SK-N-SH treated with all-trans-retinoic acid at 6 μM for 48 hours (cell line): Measurements from ENCODE around the gene GNMT.

Experiments
- ATAC-seq: fragments of 200-7000 bp; cut with Tn5 transposase; 3 replicates; pipeline ENCODE4 v1.9.1; 2020; ENCODE audit warnings: mild to moderate bottlenecking, moderate library complexity
- BACH2 ChIP-seq: fragments of 250-450 bp; sonication (Bioruptor Pico); IDR thresholded peaks from 2 replicates; pipeline ENCODE4 v1.9.0; 2021; ENCODE audit warnings: mild to moderate bottlenecking, borderline replicate concordance
- CSDC2 ChIP-seq: fragments of 250-450 bp; sonication (Bioruptor Pico); IDR thresholded peaks from 2 replicates; pipeline ENCODE4 v1.5.0; 2020; ENCODE audit warnings: mild to moderate bottlenecking, moderate library complexity
- ESRRG ChIP-seq: fragments of 250-450 bp; sonication (Bioruptor Pico); IDR thresholded peaks from 2 replicates; pipeline ENCODE4 v1.6.1; 2021; ENCODE audit warnings: mild to moderate bottlenecking
- GLIS3 ChIP-seq: fragments of 250-450 bp; sonication (Bioruptor Pico); IDR thresholded peaks from 2 replicates; pipeline ENCODE4 v1.5.0; 2020; ENCODE audit warnings: mild to moderate bottlenecking, moderate library complexity
- OSR1 ChIP-seq: fragments of 250-450 bp; sonication (Bioruptor Pico); IDR thresholded peaks from 2 replicates; pipeline ENCODE4 v1.8.0; 2022; ENCODE audit warnings: moderate library complexity, mild to moderate bottlenecking, inconsistent platforms
- PPARA ChIP-seq: fragments of 250-450 bp; sonication (Bioruptor Pico); IDR thresholded peaks from 2 replicates; pipeline ENCODE4 v1.5.0; 2020; ENCODE audit warnings: mild to moderate bottlenecking, borderline replicate concordance
- RARB ChIP-seq: fragments of 250-450 bp; sonication (Bioruptor Pico); IDR thresholded peaks from 2 replicates; pipeline ENCODE4 v1.8.0; 2021; ENCODE audit warnings: mild to moderate bottlenecking, moderate library complexity
- SNAI2 ChIP-seq: fragments of 250-450 bp; sonication (Bioruptor Pico); IDR thresholded peaks from 2 replicates; pipeline ENCODE4 v1.5.0; 2020; ENCODE audit warnings: mild to moderate bottlenecking, moderate library complexity
- TOX ChIP-seq: fragments of 250-450 bp; sonication (Bioruptor Pico); IDR thresholded peaks from 2 replicates; pipeline ENCODE4 v1.8.0; 2021; ENCODE audit warnings: mild to moderate bottlenecking, moderate library complexity, borderline replicate concordance
- ZC3H10 ChIP-seq: fragments of 250-450 bp; sonication (Bioruptor Pico); IDR thresholded peaks from 2 replicates; pipeline ENCODE4 v1.5.1; 2021; ENCODE audit warnings: mild to moderate bottlenecking, moderate library complexity
- ZFP3 ChIP-seq: fragments of 250-450 bp; sonication (Bioruptor Pico); IDR thresholded peaks from 2 replicates; pipeline ENCODE4 v1.5.0; 2020; ENCODE audit warnings: mild to moderate bottlenecking, moderate library complexity
- ZFP30 ChIP-seq: fragments of 450-650 bp; formaldehyde crosslinking; IDR thresholded peaks from 2 replicates; pipeline ENCODE4 v1.5.0; 2022; ENCODE audit warnings: mild to moderate bottlenecking, moderate library complexity
- ZNF565 ChIP-seq: fragments of 450-650 bp; formaldehyde crosslinking; conservative IDR thresholded peaks from 2 replicates; pipeline ENCODE4 v1.5.0; 2020; ENCODE audit warnings: low read depth, mild to moderate bottlenecking, moderate library complexity
- ZNF70 ChIP-seq: fragments of 450-650 bp; formaldehyde crosslinking; IDR thresholded peaks from 2 replicates; pipeline ENCODE4 v1.5.0; 2020; ENCODE audit warnings: mild to moderate bottlenecking, moderate library complexity
- ZNF8 ChIP-seq: fragments of 450-650 bp; formaldehyde crosslinking; IDR thresholded peaks from 2 replicates; pipeline ENCODE4 v1.5.0; 2020; ENCODE audit warnings: mild to moderate bottlenecking, moderate library complexity
- TF ChIP-seq, protein P1 (sequence below): fragments of 250-450 bp; sonication (Bioruptor Pico); IDR thresholded peaks from 2 replicates; pipeline ENCODE4 v1.8.0; 2020; ENCODE audit warnings: mild to moderate bottlenecking, moderate library complexity, borderline replicate concordance
- TF ChIP-seq, protein P2 (sequence below): fragments of 250-450 bp; sonication (Bioruptor Pico); IDR thresholded peaks from 2 replicates; pipeline ENCODE4 v1.8.0; 2021; ENCODE audit warnings: low read depth, mild to moderate bottlenecking, moderate library complexity, borderline replicate concordance
- TF ChIP-seq, protein P3 (sequence below): fragments of 250-450 bp; sonication (Bioruptor Pico); IDR thresholded peaks from 2 replicates; pipeline ENCODE4 v1.5.0; 2020; ENCODE audit warnings: mild to moderate bottlenecking, moderate library complexity
- TF ChIP-seq, protein P4 (sequence below): fragments of 250-450 bp; sonication (Bioruptor Pico); IDR thresholded peaks from 2 replicates; pipeline ENCODE4 v1.5.1; 2020; ENCODE audit warnings: low read depth, mild to moderate bottlenecking, moderate library complexity
- TF ChIP-seq, protein P5 (sequence below): fragments of 250-450 bp; sonication (Bioruptor Pico); IDR thresholded peaks from 2 replicates; pipeline ENCODE4 v1.5.1; 2021; ENCODE audit warnings: mild to moderate bottlenecking, moderate library complexity

Gene GNMT

DNA sequence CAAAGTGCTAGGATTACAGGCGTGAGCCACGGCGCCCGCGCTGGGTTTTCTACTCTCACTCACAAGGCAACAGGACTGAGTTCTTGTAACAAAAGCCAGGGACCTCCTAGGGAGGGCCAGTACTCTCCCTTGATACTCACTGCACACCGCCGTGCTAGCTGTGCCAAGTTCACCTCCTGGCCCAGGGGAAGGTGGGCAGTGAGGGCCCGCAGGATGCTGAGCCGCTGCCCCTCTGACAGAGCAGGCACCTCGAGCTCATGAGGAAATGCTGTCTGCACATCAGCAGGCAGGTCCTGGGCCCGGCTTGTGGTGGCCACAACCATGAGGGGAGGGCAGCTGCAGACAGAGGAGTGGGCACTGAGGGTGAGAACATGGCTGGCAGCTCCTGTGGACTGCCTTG lies 6.7 kb downstream of the GNMT start (continued):
- TF ChIP-seq, protein P1, sequence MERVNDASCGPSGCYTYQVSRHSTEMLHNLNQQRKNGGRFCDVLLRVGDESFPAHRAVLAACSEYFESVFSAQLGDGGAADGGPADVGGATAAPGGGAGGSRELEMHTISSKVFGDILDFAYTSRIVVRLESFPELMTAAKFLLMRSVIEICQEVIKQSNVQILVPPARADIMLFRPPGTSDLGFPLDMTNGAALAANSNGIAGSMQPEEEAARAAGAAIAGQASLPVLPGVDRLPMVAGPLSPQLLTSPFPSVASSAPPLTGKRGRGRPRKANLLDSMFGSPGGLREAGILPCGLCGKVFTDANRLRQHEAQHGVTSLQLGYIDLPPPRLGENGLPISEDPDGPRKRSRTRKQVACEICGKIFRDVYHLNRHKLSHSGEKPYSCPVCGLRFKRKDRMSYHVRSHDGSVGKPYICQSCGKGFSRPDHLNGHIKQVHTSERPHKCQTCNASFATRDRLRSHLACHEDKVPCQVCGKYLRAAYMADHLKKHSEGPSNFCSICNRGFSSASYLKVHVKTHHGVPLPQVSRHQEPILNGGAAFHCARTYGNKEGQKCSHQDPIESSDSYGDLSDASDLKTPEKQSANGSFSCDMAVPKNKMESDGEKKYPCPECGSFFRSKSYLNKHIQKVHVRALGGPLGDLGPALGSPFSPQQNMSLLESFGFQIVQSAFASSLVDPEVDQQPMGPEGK (CRISPR knock-in tag) = no peak
- TF ChIP-seq, protein P2, sequence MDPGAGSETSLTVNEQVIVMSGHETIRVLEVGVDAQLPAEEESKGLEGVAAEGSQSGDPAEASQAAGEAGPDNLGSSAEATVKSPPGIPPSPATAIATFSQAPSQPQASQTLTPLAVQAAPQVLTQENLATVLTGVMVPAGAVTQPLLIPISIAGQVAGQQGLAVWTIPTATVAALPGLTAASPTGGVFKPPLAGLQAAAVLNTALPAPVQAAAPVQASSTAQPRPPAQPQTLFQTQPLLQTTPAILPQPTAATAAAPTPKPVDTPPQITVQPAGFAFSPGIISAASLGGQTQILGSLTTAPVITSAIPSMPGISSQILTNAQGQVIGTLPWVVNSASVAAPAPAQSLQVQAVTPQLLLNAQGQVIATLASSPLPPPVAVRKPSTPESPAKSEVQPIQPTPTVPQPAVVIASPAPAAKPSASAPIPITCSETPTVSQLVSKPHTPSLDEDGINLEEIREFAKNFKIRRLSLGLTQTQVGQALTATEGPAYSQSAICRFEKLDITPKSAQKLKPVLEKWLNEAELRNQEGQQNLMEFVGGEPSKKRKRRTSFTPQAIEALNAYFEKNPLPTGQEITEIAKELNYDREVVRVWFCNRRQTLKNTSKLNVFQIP (CRISPR knock-in tag) = no peak
- TF ChIP-seq CSDC2 = no peak

DNA sequence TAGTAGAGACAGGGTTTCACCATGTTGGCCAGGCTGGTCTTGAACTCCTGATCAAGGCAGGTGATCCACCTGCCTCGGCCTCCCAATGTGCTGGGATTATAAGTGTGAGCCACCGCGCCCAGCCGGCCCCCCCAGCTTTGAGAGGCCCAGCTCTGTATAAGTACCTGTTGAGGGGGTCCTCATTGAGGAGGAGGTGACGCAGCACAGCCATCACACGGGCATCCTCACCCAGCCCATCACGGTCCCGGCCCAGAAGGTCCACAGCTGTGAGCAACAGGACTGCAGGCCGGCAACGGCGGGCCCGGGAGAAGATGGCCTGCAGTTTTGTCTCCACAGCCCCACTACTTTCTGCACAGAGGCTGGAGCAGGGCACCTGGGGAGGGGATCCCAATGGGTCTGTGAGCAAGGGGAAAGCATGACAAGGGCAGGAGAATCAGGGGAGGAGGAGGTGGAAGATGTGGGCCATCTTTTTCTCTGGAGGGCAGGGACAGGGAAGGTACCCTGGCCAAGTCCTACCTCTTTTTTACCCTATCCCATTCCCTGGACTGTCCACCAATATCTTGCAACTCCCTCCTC lies 7.7 kb downstream of the GNMT start:
- no peak for ATAC-seq
- TF ChIP-seq, protein P3, sequence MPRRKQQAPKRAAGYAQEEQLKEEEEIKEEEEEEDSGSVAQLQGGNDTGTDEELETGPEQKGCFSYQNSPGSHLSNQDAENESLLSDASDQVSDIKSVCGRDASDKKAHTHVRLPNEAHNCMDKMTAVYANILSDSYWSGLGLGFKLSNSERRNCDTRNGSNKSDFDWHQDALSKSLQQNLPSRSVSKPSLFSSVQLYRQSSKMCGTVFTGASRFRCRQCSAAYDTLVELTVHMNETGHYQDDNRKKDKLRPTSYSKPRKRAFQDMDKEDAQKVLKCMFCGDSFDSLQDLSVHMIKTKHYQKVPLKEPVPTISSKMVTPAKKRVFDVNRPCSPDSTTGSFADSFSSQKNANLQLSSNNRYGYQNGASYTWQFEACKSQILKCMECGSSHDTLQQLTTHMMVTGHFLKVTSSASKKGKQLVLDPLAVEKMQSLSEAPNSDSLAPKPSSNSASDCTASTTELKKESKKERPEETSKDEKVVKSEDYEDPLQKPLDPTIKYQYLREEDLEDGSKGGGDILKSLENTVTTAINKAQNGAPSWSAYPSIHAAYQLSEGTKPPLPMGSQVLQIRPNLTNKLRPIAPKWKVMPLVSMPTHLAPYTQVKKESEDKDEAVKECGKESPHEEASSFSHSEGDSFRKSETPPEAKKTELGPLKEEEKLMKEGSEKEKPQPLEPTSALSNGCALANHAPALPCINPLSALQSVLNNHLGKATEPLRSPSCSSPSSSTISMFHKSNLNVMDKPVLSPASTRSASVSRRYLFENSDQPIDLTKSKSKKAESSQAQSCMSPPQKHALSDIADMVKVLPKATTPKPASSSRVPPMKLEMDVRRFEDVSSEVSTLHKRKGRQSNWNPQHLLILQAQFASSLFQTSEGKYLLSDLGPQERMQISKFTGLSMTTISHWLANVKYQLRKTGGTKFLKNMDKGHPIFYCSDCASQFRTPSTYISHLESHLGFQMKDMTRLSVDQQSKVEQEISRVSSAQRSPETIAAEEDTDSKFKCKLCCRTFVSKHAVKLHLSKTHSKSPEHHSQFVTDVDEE (CRISPR knock-in tag) = no peak
- TF ChIP-seq SNAI2 (CRISPR knock-in tag) (no peak), ZNF70 (CRISPR knock-in tag) (no peak), ESRRG (CRISPR knock-in tag) (no peak), ZFP3 (CRISPR knock-in tag) (no peak), GLIS3 (CRISPR knock-in tag) (no peak)

DNA sequence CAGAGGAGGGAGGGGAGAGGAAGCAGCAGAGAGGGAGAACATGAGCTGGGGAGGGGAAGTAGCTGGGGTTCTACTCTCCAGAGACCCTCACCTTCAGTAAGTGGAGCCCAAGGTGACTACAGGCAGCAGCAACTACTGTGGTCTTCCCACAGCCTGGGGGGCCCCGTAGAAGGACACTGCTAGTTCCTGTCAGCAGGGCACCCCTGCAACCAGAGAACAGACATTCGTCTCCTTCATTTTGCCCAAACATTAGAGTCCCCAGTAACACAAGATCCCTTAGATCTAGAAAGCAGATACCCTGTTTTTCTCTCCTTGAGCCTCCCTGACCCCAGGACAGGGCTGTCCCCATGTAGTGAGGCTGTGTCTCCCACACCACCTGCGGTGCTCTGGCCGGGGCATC lies 8.2 kb downstream of the GNMT start:
- no peak for ATAC-seq
- TF ChIP-seq ZNF8 (CRISPR knock-in tag) (no peak), ZFP30 (CRISPR knock-in tag) (no peak), RARB (CRISPR knock-in tag) (no peak), ZNF565 (CRISPR knock-in tag) (no peak), SNAI2 (CRISPR knock-in tag) (no peak), TOX (CRISPR knock-in tag) (no peak), GLIS3 (CRISPR knock-in tag) (no peak), ZNF70 (CRISPR knock-in tag) (no peak), ESRRG (CRISPR knock-in tag) (no peak), BACH2 (CRISPR knock-in tag) (no peak), CSDC2 (no peak), OSR1 (no peak), ZFP3 (CRISPR knock-in tag) (no peak), ZC3H10 (no peak), PPARA (no peak)
- TF ChIP-seq, protein P2 (CRISPR knock-in tag) = no peak
- TF ChIP-seq, protein P3 (CRISPR knock-in tag) = no peak
- TF ChIP-seq, protein P1 (CRISPR knock-in tag) = no peak
- TF ChIP-seq, protein P4, sequence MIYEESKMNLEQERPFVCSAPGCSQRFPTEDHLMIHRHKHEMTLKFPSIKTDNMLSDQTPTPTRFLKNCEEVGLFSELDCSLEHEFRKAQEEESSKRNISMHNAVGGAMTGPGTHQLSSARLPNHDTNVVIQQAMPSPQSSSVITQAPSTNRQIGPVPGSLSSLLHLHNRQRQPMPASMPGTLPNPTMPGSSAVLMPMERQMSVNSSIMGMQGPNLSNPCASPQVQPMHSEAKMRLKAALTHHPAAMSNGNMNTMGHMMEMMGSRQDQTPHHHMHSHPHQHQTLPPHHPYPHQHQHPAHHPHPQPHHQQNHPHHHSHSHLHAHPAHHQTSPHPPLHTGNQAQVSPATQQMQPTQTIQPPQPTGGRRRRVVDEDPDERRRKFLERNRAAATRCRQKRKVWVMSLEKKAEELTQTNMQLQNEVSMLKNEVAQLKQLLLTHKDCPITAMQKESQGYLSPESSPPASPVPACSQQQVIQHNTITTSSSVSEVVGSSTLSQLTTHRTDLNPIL (CRISPR knock-in tag) = no peak
- TF ChIP-seq, protein P5, sequence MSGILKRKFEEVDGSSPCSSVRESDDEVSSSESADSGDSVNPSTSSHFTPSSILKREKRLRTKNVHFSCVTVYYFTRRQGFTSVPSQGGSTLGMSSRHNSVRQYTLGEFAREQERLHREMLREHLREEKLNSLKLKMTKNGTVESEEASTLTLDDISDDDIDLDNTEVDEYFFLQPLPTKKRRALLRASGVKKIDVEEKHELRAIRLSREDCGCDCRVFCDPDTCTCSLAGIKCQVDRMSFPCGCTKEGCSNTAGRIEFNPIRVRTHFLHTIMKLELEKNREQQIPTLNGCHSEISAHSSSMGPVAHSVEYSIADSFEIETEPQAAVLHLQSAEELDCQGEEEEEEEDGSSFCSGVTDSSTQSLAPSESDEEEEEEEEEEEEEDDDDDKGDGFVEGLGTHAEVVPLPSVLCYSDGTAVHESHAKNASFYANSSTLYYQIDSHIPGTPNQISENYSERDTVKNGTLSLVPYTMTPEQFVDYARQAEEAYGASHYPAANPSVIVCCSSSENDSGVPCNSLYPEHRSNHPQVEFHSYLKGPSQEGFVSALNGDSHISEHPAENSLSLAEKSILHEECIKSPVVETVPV (CRISPR knock-in tag) = no peak
- TF ChIP-seq, all 23 proteins: peak for 0
